Panc1 (cell line): ENCODE measurements around the gene PRM3. TPM values are rescaled to one million over a fixed set of nuclear protein-coding genes. Genes with fewer than 3 reads are reported as not detected.

ENCODE experiments used
- ATAC-seq: fragments of 200-7000 bp; cut with Tn5 transposase; 2 replicates; pipeline ENCODE4 v1.9.1; 2020; ENCODE audit warnings: mild to moderate bottlenecking, moderate library complexity
- BruUV-seq: library from RNA; stranded (reverse); fragments of 400-500 nt; replicated peaks from 2 replicates; lab custom pipeline; 2021; lab: Mats Ljungman, UMichigan
- CTCF ChIA-PET: fragments of 300-600 bp; sonication (Branson Sonifier 250); formaldehyde crosslinking; loops from one replicate; lab custom pipeline; 2022; ENCODE audit warnings: antibody characterized with exemption; lab: Charles Lee
- POLR2A ChIA-PET: fragments of 300-600 bp; sonication (Branson Sonifier 250); formaldehyde crosslinking; loops from one replicate; lab custom pipeline; 2022; ENCODE audit warnings: antibody characterized with exemption; lab: Charles Lee
- DNase-seq: peaks from one replicate; pipeline ENCODE4 v3.0.0-alpha.2; 2010; ENCODE audit warnings: low read depth, low spot score
- H3K27ac ChIP-seq: 2 replicates; pipeline ENCODE4 v1.5.1; 2011; ENCODE audit warnings: mild to moderate bottlenecking, low read length, inconsistent platforms
- H3K27me3 ChIP-seq: fragments of 200-500 bp; sonication (Bioruptor generic); 2 replicates; pipeline ENCODE4 v1.6.0; 2014; ENCODE audit warnings: low read length, inconsistent platforms; ENCODE audit not compliant: control insufficient read depth, insufficient read depth
- H3K36me3 ChIP-seq: fragments of 200-500 bp; sonication (Bioruptor generic); 2 replicates; pipeline ENCODE4 v1.5.1; 2014; ENCODE audit warnings: inconsistent platforms, mild to moderate bottlenecking, low read length, moderate library complexity; ENCODE audit not compliant: control insufficient read depth, insufficient read depth
- H3K4me1 ChIP-seq: 2 replicates; pipeline ENCODE4 v1.5.1; 2011; ENCODE audit warnings: inconsistent platforms, mild to moderate bottlenecking, low read length, moderate library complexity; ENCODE audit not compliant: control insufficient read depth, insufficient read depth
- H3K4me3 ChIP-seq, 2 experiments: 2 replicates each; pipeline ENCODE4 v1.5.1; 2011 to 2012; ENCODE audit warnings: low read depth in 2 of 2, low read length in 2 of 2, mild to moderate bottlenecking in 2 of 2, inconsistent platforms in 1 of 2, moderate library complexity in 1 of 2
- H3K9me3 ChIP-seq: fragments of 200-500 bp; sonication (Bioruptor generic); 2 replicates; pipeline ENCODE4 v1.5.1; 2014; ENCODE audit warnings: low read depth, mild to moderate bottlenecking, inconsistent platforms, low read length, moderate library complexity; ENCODE audit not compliant: control insufficient read depth, insufficient read depth
- POLR2AphosphoS5 ChIP-seq: IDR thresholded peaks from 2 replicates; pipeline ENCODE4 v1.6.1; 2012; ENCODE audit warnings: mild to moderate bottlenecking, low read depth, low read length, moderate library complexity
- SIN3A ChIP-seq: IDR thresholded peaks from 2 replicates; pipeline ENCODE4 v1.6.1; 2012; ENCODE audit warnings: low read depth, mild to moderate bottlenecking, low read length, moderate library complexity, borderline replicate concordance; ENCODE audit not compliant: insufficient read depth
- TCF7L2 ChIP-seq: IDR thresholded peaks from 2 replicates; pipeline ENCODE4 v1.6.1; 2011; ENCODE audit warnings: mild to moderate bottlenecking, low read depth, low read length, inconsistent platforms
- in situ Hi-C: cut with HindIII; loops from 2 replicates; pipeline ENCODE4 v1.10.0; 2016; ENCODE audit warnings: low sequenced_read_pairs, low pct_unique_long_range_greater_than_20kb
- intact Hi-C: fragments of 100-400 bp; cut with micrococcal nuclease; formaldehyde crosslinking; loops from one replicate; pipeline ENCODE4 v1.10.0; 2022; ENCODE audit not compliant: unreplicated experiment
- total RNA-seq: library from RNA; stranded (reverse); gene quantifications from one replicate; pipeline ENCODE4 v1.2.1, GENCODE V29; 2021; ENCODE audit not compliant: unreplicated experiment
- TF ChIP-seq, protein P1 (sequence below), 2 experiments: IDR thresholded peaks; 2 replicates each; pipeline ENCODE4 v1.6.1; 2011 to 2012; ENCODE audit warnings: low read depth in 2 of 2, control low read depth in 1 of 2, low read length in 1 of 2, mild to moderate bottlenecking in 1 of 2, moderate library complexity in 1 of 2; ENCODE audit not compliant: insufficient read depth in 1 of 2
- TF ChIP-seq, protein P2 (sequence below): fragments of 450-650 bp; IDR thresholded peaks from 2 replicates; pipeline ENCODE4 v1.5.1; 2017; ENCODE audit warnings: mild to moderate bottlenecking

The PRM3 gene
- total RNA-seq, 1 experiment from 2014 or later, result not detected

DNA sequence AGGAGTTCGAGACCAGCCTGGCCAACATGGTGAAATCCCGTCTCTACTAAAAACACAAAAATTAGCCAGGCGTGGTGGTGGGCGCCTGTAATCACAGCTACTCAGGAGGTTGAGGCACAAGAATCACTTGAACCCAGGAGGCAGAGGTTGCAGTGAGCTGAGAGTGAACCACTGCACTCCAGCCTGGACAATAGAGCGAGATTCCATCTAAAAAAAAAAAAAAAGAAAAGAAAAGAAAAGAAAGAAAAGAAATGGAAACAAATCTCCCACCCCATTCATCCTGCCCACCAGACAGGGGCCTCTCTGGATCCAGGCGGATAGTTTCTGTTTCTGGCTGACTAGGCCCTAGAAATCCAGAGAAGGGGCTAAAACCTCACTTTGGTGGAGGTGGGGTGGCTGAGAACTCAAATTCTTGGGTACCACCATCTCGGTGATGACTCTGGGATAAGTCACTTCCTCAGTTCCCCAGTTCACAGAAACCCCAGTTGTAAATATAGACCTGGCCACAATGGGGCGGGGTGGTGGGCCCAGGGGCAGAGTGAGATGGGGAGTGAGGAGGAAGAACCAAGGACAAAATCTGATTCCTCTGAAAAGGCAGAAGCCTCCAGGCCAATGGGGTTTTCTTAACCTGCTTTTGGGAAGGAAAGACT lies 39.6 kb downstream of the PRM3 start:
- Histone ChIP-seq H3K4me1 (no peaks in the 10 kb centered on the region), H3K9me3 (no peaks in the 10 kb centered on the region), H3K4me3 (no peak overlapping the region), H3K36me3 (no peaks in the 10 kb centered on the region), H3K27ac (no peak overlapping the region), H3K27me3 (no peaks in the 10 kb centered on the region)
- intact Hi-C loops, result no loop called here
- DNase-seq (no peak), ATAC-seq (no peak)
- TF ChIP-seq SIN3A, result no peak
- TF ChIP-seq, protein P1, sequence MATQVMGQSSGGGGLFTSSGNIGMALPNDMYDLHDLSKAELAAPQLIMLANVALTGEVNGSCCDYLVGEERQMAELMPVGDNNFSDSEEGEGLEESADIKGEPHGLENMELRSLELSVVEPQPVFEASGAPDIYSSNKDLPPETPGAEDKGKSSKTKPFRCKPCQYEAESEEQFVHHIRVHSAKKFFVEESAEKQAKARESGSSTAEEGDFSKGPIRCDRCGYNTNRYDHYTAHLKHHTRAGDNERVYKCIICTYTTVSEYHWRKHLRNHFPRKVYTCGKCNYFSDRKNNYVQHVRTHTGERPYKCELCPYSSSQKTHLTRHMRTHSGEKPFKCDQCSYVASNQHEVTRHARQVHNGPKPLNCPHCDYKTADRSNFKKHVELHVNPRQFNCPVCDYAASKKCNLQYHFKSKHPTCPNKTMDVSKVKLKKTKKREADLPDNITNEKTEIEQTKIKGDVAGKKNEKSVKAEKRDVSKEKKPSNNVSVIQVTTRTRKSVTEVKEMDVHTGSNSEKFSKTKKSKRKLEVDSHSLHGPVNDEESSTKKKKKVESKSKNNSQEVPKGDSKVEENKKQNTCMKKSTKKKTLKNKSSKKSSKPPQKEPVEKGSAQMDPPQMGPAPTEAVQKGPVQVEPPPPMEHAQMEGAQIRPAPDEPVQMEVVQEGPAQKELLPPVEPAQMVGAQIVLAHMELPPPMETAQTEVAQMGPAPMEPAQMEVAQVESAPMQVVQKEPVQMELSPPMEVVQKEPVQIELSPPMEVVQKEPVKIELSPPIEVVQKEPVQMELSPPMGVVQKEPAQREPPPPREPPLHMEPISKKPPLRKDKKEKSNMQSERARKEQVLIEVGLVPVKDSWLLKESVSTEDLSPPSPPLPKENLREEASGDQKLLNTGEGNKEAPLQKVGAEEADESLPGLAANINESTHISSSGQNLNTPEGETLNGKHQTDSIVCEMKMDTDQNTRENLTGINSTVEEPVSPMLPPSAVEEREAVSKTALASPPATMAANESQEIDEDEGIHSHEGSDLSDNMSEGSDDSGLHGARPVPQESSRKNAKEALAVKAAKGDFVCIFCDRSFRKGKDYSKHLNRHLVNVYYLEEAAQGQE (IDR thresholded peaks at IDR 0.05; ENCODE audit: insufficient read depth in 1 of 2, low read depth in 2 of 2, low read length in 1 of 2), result no peak
- TF ChIP-seq POLR2AphosphoS5, result no peak
- TF ChIP-seq TCF7L2, result no peak
- in situ Hi-C loops, result no loop called here
- POLR2A ChIA-PET, result no interaction called here
- BruUV-seq, result no TSS peak
- CTCF ChIA-PET, result no interaction called here

DNA sequence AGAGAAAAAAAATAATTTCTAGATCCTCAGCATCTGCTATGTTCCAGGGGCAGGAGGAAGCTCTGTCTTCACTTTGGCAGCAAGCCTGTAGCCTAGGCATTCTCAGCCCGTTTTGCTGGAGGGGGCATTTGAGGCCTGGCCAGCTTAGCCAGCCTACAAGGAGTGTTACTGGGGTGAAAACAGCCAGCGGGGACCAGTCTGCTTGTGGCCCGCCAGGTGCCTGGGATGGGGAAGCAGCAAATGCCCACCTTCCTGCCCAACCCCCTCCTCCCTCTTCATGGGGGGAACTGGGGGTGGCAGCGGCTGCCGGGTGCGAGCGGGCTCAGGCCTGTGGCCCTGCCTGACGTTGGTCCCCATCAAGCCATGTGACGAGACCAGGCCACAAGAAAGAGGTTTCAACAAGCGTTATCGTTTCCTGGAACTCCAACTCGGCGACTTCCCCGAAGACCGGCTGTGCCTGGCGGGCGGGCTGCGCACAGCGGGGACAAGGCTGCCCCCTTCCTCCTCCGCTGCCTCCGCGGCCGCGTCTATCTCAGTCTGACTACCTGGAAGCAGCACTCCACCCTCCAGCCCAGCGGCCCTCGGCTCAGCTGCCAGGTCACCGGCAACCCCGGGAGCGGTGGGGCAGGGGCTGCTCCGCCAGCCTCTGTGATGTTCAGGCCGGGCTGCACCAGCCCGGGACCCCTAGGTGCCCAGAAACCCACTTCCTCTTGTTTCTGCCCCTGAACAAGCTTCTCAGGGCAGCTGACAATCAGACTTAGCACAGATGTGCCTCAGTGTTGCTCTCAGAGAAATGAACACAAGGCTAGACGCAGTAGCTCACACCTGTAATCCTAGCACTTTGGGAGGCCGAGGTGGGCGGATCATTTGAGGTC lies 40.3 kb downstream of the PRM3 start:
- POLR2A ChIA-PET, result no interaction called here
- ATAC-seq (no peak), DNase-seq (no peak)
- no peaks in the 10 kb centered on the region for H3K36me3 ChIP-seq
- no peaks in the 10 kb centered on the region for H3K27me3 ChIP-seq
- H3K27ac ChIP-seq, result no peak overlapping the region
- H3K4me3 ChIP-seq, result no peak overlapping the region
- no peak for TF ChIP-seq POLR2AphosphoS5
- TF ChIP-seq SIN3A, result no peak
- TF ChIP-seq, protein P1 (IDR thresholded peaks at IDR 0.05; ENCODE audit: insufficient read depth in 1 of 2, low read depth in 2 of 2, low read length in 1 of 2), result no peak
- TF ChIP-seq TCF7L2, result no peak
- TF ChIP-seq, protein P2, sequence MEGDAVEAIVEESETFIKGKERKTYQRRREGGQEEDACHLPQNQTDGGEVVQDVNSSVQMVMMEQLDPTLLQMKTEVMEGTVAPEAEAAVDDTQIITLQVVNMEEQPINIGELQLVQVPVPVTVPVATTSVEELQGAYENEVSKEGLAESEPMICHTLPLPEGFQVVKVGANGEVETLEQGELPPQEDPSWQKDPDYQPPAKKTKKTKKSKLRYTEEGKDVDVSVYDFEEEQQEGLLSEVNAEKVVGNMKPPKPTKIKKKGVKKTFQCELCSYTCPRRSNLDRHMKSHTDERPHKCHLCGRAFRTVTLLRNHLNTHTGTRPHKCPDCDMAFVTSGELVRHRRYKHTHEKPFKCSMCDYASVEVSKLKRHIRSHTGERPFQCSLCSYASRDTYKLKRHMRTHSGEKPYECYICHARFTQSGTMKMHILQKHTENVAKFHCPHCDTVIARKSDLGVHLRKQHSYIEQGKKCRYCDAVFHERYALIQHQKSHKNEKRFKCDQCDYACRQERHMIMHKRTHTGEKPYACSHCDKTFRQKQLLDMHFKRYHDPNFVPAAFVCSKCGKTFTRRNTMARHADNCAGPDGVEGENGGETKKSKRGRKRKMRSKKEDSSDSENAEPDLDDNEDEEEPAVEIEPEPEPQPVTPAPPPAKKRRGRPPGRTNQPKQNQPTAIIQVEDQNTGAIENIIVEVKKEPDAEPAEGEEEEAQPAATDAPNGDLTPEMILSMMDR, result no peak
- in situ Hi-C loops, result no loop called here
- intact Hi-C loops, result no loop called here
- BruUV-seq, result no TSS peak
- no peaks in the 10 kb centered on the region for H3K4me1 ChIP-seq
- CTCF ChIA-PET, result no interaction called here
- H3K9me3 ChIP-seq, result no peaks in the 10 kb centered on the region
